D721Med (cell line): ENCODE results near the gene UPF1.
"Not testable (repeated sequence)": the region's sequence is repeated elsewhere in the genome, so short reads cannot be mapped to it uniquely, and the experiment has no call there.

Source experiments
- DNase-seq: peaks from one replicate; pipeline ENCODE4 v3.0.0; 2011; ENCODE audit warnings: low spot score; ENCODE audit not compliant: insufficient read length
- FAIRE-seq: peaks from 2 replicates; lab custom pipeline; 2011; peaks lifted over from hg19 to GRCh38; lab: Jason Lieb, UNC
- CTCF ChIP-seq: IDR thresholded peaks from 2 replicates; pipeline ENCODE4 v1.5.1; 2012; ENCODE audit warnings: mild to moderate bottlenecking, control low read depth; ENCODE audit not compliant: insufficient read depth; ENCODE audit errors: missing control alignments

UPF1 gene

GRCh38 chr19:18899624-18900560, 68.1 kb downstream of the UPF1 start:
- no peak for FAIRE-seq
- no peak for DNase-seq
- no peak for TF ChIP-seq CTCF

- FAIRE-seq = no peak
- TF ChIP-seq CTCF = no peak
- DNase-seq = no peak
Measured at GRCh38 chr19:18900700-18901481, 69.1 kb downstream of the UPF1 start.

- DNase-seq = no peak
- no peak for FAIRE-seq
- no peak for TF ChIP-seq CTCF
Measured at GRCh38 chr19:18901491-18901890, 69.7 kb downstream of the UPF1 start.

DNA sequence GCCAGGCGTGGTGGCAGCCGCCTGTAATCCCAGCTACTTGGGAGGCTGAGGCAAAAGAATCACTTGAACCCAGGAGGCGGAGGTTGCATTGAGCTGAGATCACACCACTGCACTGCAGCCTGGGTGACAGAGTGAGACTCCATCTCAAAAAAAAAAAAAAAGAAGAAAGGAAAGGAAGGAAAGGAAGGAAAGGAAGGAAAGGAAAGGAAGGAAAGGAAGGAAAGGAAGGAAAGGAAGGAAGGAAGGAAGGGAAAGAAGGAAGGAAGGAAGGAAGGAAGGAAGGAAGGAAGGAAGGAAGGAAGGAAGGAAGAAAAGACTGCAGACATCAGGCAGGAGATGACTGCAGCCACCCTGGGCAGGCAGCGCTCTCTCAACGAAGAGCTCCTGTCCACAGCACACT, 70.8 kb downstream of the UPF1 start:
- not testable (repeated sequence) for DNase-seq, FAIRE-seq

GRCh38 chr19:18903156-18904037, 71.6 kb downstream of the UPF1 start:
- no peak for FAIRE-seq
- no peak for TF ChIP-seq CTCF
- DNase-seq = no peak

GRCh38 chr19:18904334-18905057, 72.7 kb downstream of the UPF1 start:
- no peak for TF ChIP-seq CTCF
- no peak for DNase-seq
- no peak for FAIRE-seq
